Measurements from ENCODE around the gene CHST15.
"Not testable (repeated sequence)": the region's sequence is repeated elsewhere in the genome, so short reads cannot be mapped to it uniquely, and the experiment has no call there.

Gene CHST15

DNA sequence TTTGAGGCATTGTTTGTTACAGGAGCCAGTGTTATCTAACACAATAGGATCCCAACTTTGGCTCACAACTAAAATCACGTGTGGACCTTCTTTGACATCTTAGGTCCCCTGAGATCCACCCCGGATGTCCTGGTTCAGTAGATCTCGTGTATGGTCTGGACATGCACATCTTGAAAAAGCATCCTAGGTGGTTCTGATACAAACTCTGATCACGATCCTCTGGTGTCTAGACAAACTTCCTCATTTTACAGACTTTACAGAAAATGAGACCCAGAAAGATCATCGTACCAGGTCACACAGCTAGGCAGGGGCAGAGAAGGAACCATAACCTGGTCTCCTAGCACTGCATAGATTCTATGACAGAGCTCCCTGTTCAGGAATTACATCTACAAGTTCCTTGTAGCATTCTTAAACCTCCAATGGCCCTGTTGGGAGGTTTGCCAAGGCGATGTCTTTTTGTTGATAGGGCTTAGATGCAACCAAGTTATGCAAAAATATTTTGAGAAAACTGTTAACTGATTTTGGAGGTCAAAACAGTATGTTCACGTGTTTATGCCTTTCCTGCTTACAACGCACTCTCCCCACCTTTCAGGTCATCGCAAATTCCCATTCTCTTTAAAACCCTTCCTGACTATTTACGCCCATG, 30.8 kb upstream of the CHST15 start:
- DNase-seq = no peak

- DNase-seq = no peak
Observed at GRCh38 chr10:124123156-124123555, 29.8 kb upstream of the CHST15 start.

DNA sequence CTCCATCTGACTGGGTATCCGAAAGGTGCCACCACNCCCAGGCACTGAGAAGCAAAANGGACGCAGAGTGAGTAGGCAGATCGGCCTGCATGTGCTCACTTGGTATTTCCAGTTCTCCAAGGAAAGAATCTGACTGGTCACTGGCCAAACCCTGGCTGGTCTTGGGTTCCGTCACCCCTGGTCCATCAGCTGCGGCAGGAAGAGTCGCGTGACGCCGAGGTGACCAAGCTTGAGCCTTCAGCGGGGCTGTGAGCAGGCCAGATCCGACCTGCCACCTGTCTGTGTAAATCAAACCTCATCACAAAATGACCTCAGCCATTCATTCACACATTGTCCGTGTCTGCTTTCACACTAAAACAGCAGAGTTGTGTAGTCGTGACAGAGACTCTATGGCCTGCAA, 28.8 kb upstream of the CHST15 start:
- DNase-seq = no peak

GRCh38 chr10:124120410-124121061, 27.1 kb upstream of the CHST15 start:
- no peak for DNase-seq

DNA sequence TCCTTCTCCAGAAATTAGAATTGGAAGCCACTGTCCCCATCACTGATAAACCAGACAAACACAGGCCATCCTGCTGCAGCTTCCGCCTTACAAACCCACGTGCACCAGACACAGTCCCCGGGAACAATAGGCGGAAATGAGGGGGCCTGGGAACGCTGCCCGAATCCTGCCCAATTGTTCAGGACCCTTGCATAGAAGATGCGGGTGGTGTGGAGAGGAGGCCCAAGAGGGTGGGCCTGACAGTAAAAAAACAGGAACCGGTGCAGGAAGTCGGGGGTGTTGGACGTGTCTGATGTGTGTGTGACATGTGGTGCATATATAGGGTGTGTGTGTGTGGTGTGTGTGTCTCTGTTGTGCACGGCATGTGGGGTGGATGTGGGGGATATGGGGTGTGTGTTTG, 26.5 kb upstream of the CHST15 start:
- DNase-seq = no peak

DNA sequence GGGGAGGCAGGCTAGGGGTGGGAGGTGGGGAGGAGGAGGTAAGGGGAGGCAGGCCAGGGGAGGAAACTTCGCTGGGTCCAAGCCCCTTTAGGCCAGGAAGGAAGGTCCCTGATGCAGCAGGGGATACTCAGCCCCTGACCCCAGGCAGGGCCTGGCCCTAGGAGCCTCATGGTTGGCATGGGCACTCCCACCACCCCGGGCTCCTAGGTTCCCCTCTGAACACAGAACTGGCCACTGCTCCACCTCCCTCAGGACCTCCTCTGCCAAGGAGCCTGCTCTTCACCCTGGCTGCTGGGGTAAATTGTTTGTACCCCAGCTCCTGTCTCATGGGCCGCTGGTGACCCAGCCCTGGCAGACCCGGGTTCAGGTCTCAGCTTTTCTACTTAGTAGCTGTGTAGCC, 25.8 kb upstream of the CHST15 start:
- DNase-seq = no peak

DNA sequence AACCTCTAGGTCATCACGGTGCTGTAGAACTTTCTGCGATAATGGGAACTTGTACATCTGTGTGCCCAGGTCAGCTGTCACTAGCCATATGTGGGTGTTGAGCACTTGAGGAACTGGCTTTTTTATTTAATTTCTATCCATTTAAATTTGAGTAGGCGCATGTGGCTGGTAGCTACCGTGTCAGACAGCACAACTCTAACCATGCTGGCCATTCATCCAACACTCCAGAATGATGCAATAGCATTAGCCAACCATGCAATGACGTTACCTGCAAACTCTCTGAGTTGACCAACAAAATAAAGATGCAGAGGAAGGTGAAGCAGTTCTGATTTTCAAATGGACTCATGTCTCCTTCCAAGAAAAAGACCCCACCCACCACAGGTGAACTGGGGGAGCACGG, 24.4 kb upstream of the CHST15 start:
- no peak for DNase-seq

- no peak for DNase-seq
Observed at GRCh38 chr10:124117511-124117785, 24.1 kb upstream of the CHST15 start.

DNA sequence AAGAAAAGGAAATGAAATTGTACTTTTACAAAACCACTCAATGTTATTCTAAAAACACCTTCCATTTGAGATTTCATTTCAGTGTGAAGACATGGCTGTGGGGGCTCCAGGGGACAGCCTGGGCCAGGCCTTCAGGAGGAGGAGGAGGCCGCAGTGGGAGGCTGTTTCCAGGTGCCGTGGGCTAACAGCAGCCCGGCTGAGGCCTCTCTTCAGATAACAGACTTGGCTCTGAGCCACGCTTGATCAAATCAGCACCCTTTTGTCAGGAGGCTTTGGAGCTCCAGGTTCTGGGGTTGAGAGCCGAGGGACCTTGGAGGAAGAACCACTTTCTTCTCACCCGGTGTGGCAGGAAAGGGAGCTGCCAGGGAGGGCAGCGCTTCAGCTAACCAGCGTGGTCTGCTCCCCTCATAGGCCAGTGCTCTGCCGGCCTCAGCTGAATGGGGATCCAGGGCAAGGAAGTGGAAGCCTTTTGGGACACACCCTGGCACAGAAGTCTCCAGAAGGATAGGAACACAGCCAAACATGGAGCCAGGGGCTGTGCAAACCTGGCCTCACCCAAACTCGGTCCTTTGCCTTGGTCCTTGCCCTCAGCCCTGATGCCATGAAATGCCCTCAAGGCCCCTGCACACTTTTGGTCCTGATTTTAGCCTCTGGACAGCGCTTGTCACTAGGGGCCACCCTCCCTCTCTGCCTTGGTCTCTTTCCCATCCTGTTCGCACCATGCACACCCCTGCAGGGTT, 23.5 kb upstream of the CHST15 start:
- no peak for DNase-seq

- no peak for DNase-seq
Observed at GRCh38 chr10:124114696-124115095, 21.3 kb upstream of the CHST15 start.

DNA sequence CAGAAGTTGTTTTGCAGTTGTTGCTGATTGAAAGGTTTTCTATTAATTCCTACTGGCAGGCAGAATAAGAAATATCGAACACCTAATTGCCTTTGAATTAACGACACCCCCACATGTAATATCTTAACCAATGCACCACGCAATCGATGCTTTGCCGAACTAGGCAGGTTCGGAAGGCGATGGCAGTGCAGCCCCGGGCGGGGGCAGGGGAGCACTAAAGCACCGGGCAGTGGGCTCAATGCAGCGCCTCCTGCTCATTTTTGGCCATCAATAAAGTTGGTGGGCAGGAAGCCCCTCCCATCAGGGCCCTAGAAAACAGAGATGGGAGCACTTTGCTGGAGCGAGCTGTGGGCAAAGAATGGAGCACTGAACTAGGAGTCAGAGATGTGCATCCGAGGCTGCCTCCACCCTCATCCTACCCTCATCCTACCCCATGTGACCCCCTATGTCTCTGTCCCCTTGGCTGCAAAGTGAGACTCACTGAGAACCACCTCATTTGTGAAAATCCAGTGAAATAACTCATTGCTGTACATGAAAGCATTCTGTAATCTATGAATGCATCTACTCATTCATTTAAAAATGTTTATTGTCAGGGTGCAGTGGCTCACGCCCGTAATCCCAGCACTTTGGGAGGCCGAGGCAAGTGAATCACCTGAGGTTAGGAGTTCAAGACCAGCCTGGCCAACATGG, 19.6 kb upstream of the CHST15 start:
- DNase-seq = no peak

- DNase-seq = no peak
Observed at GRCh38 chr10:124110882-124111281, 17.5 kb upstream of the CHST15 start.

DNA sequence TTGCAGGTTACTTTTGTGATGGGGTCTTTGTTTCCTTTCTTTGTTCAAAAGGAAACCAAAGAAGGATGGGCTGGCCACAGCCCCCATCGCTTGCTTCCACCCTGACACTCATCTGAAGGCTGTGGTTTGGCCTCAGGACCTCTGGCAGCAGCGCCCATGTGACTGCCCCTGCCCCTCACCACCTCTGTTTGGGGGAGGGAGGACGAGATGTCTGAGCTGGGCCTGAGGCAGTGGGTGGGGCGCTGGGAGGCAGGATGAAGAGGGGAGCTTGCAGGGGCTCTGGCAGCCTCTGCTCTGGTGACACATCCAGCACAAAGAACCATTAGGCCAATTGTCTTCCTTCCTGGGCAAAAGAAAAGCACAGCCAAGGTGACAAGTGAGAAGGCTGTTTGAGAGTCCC, 15.9 kb upstream of the CHST15 start:
- DNase-seq = no peak

DNA sequence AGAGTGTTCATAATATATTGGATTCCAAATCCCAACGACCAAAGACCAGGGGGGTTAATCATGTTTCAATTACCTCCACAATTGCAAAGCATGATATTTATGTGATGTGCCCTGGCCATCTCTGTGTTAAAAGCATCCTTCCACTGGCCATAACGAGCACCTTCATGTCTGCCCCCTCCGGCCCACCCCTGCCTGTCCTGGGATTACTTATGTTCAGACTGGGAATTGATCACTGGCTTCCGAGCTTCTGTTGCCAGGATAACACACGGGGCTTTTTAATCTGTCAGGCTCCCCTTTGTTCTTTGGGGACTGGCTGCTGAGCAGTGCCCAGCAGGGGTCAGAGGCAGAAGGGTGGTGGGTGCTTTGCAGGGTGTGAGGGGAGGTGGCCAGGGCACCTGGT, 13.7 kb upstream of the CHST15 start:
- DNase-seq = no peak

DNA sequence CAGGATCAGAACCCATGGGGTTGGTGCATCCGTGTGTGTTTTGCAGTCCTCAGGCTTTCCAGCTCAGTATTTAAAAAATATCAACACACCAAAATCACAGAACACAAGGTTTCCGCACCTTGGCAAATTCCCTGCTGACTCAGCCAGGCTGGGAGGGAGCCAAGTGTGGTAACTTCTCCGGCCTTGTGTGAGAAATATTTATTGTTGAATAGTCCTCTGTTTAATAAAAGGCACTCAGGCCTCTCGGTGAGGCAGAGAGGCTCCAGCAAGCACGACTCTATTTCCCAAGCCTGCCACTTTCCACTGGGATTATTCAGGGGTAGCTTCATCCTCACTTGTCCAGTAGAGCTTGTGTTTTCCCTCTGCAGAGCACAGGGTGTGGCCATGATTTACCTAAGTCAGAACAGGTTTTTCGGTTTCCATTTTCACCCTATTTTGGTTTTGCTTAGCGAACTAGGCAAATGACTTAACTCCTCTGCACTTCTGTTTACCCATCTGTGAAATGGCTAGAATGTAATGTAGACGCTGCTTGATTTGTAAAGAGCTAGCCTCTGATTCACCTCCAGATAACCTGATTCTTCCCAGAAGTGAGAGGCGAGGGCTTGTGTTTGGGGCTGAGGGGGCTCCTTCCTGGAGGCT, 13.0 kb upstream of the CHST15 start:
- DNase-seq = no peak

DNA sequence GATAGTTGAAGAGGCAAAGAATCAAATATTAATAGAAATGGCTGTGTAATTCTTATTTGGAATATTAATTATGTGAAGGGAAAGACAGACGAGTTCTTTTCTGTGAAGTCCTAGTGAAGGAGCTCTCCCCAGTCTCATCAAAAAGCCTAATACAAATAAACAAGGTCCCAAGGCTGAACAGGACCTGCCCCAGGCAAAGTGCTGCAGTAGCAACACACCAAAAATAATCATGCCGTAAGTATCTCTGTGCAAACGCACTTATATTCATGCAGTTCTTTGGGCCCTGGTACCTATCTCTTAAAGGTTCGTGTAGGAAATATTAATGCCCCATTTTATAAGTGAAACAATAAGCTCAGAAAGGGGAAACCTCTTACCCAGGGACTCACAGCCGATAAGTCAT, 12.2 kb upstream of the CHST15 start:
- no peak for DNase-seq

DNA sequence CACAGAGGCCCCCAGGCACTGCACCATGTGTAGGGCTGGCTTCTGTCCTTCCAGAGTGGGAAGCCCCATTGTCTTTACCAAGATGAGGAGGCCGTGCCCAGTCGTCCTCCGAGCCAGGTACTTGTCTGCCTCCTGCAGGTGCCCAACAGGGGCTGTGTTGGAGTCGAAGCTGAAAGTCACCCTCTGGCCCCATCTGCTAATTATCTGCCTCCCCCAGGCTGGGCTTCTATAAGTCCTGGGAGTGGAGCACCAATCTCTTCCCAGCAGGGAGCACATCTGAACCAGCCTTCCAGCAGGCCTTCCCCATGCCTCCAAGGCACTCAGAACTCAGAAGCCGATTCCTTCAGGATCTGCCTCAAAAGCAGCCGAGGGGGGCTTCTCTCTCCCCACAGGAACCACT, 11.6 kb upstream of the CHST15 start:
- no peak for DNase-seq

DNA sequence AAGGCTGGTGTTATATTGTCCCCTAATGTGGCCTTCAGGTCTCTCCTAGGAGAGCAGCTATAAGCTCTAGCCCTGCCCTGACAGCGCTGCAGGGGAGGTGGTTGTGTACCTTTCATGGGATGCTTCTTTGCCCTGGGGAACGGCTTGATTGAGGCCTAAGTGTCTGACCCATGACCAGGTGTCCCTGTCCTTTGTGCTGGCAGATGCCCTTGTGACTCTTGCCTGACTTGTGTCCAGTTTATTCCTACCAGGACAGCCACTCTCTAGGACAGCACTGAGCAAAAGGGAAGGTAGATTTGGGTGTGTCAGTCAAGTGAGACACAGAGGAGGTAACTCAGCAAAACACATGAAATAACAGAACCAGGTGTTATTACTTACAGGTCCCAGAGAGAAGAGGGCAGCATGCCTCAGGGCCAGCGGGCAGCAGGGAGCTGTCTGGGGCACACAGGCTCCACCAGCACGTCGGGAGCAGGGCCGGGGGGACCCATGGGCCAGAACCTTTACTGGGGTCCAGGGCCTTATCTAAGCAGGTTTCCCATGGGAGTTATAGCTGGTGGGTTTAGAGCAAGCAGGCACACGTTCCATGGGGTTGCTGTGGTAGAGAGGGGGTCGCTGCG, 10.7 kb upstream of the CHST15 start:
- DNase-seq = no peak

GRCh38 chr10:124101351-124101750, 8.0 kb upstream of the CHST15 start:
- DNase-seq = no peak

DNA sequence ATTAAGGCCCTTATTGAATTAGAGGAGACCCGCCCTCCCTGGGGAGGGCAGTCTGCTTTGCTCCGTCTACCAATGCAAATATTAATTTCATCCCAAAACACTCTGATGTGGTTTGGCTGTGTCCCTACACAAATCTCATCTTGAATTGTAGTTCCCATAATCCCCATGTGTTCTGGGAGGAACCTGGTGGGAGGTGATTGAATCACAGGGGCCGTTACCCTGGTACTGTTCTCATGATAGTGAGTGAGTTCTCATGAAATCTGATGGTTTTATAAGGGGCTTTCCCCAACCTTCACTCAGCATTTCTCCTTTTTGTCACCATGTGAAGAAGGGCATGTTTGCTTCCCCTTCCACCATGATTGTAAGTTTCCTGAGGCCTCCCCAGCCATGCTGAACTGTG, 7.3 kb upstream of the CHST15 start:
- not testable (repeated sequence) for DNase-seq

GRCh38 chr10:124100124-124100523, 6.7 kb upstream of the CHST15 start:
- DNase-seq = no peak

DNA sequence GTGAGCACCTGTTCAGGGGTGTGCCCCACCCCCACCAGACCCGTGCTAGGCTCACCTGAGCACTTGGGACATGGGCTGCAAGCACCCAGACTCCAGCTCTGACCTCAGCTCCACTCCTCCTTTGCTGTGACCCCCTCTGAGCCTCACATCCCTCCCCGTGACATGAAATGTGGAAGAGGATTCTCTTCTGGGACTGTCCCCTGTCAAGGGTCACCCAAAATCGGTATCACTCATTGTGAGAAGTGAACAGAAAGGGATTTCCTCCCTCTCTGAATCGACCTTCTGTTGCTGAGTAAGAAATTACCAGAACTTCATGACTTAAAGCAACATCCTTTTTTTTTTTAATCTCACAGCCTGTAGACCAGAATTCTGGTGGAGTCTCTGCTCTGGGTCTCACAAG, 6.2 kb upstream of the CHST15 start:
- no peak for DNase-seq

DNA sequence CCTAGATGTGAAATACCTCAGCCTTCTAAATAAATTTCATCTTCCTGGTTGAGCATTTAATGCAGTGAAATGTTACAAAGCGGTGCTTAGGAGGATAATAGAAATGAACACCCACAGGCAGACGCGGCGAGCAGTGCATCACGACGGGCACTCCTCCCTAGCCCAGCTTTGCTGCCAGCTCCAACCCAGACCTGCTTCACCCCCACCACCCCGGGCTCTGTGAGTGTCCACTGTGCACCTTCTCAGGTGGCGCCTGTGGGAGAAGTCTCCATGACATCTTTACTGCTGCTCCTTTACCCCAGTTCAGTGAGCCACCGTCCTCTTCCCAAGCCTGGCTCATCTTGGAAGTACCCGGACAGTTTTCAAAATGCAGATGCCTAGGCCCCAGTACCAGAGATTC, 5.2 kb upstream of the CHST15 start:
- no peak for DNase-seq
